ENCODE results near the gene S100A10.

The S100A10 gene

GRCh38 chr1:152013664-152014237 is 20.1 kb upstream of the S100A10 start:
- peak; percentile 53 for DNase-seq (ENCODE audit: low spot score)

- no peak for DNase-seq (ENCODE audit: low spot score)
Observed at GRCh38 chr1:152009691-152010090, 16.0 kb upstream of the S100A10 start.

GRCh38 chr1:152007047-152007446 is 13.4 kb upstream of the S100A10 start:
- DNase-seq (ENCODE audit: low spot score) = no peak

GRCh38 chr1:152005360-152005912 is 11.8 kb upstream of the S100A10 start:
- DNase-seq (ENCODE audit: low spot score) = no peak

GRCh38 chr1:152003846-152004442 is 10.3 kb upstream of the S100A10 start:
- no peak for DNase-seq (ENCODE audit: low spot score)

- DNase-seq (ENCODE audit: low spot score) = no peak
Observed at GRCh38 chr1:152002960-152003359, 9.3 kb upstream of the S100A10 start.

GRCh38 chr1:152001631-152002584 is 8.2 kb upstream of the S100A10 start:
- peak; percentile 74 for DNase-seq (ENCODE audit: low spot score)

GRCh38 chr1:152000964-152001630 is 7.4 kb upstream of the S100A10 start:
- no peak for DNase-seq (ENCODE audit: low spot score)

- no peak for DNase-seq (ENCODE audit: low spot score)
Observed at GRCh38 chr1:151998611-151999362, 5.1 kb upstream of the S100A10 start.

GRCh38 chr1:151997284-151997570 is 3.6 kb upstream of the S100A10 start:
- DNase-seq (ENCODE audit: low spot score) = no peak

GRCh38 chr1:151995774-151996173 is 2.1 kb upstream of the S100A10 start:
- DNase-seq (ENCODE audit: low spot score) = no peak

GRCh38 chr1:151994956-151995355 is 1.3 kb upstream of the S100A10 start:
- DNase-seq (ENCODE audit: low spot score) = no peak

GRCh38 chr1:151993084-151993733 is 450 bp downstream of the S100A10 start:
- peak; percentile 43 for DNase-seq (ENCODE audit: low spot score)

GRCh38 chr1:151992303-151993083 is 1.2 kb downstream of the S100A10 start:
- DNase-seq (ENCODE audit: low spot score) = peak; percentile 41

GRCh38 chr1:151991663-151992302 is 1.9 kb downstream of the S100A10 start:
- DNase-seq (ENCODE audit: low spot score) = no peak

GRCh38 chr1:151990856-151991198 is 2.8 kb downstream of the S100A10 start:
- DNase-seq (ENCODE audit: low spot score) = no peak

- no peak for DNase-seq (ENCODE audit: low spot score)
Observed at GRCh38 chr1:151990058-151990855, 3.4 kb downstream of the S100A10 start.

GRCh38 chr1:151989211-151989862 is 4.3 kb downstream of the S100A10 start:
- peak; percentile 43 for DNase-seq (ENCODE audit: low spot score)

Data from activated CD4-positive, alpha-beta T cell treated with anti-CD3 and anti-CD28 coated beads, Interleukin-2, Interleukin-4, amounts not matched to agents 100 ng/mL and 50 ng/mL, durations not matched to agents 16 hours and 8 hours (primary cell).